SH-SY5Y (cell line): ENCODE results near the gene AREL1.
A peak's percentile ranks its signal among the peaks of the same experiment; 100 is the strongest.

Source experiments
- GATA2 ChIP-seq: IDR thresholded peaks from 2 replicates; pipeline ENCODE4 v1.6.1; 2011; ENCODE audit warnings: mild to moderate bottlenecking, low read depth, low read length
- GATA3 ChIP-seq: IDR thresholded peaks from 2 replicates; pipeline ENCODE4 v1.6.1; 2011; ENCODE audit warnings: low read depth, mild to moderate bottlenecking, low read length, moderate library complexity

GRCh38 chr14:74649167-74649566 lies 63.7 kb downstream of the AREL1 start:
- TF ChIP-seq GATA2: peak; percentile 10; the same call in 1 of the 2 replicates
- TF ChIP-seq GATA3: no peak
